GM23338 (cell line): ENCODE measurements around the gene OTOG. TPM values are rescaled to one million over a fixed set of nuclear protein-coding genes. Genes with fewer than 3 reads are reported as not detected.

Source experiments
- ATAC-seq: fragments of 200-7000 bp; cut with Tn5 transposase; 3 replicates; pipeline ENCODE4 v1.9.1; 2020
- DNase-seq: peaks from one replicate; pipeline ENCODE4 v3.0.0-alpha.2; 2015; ENCODE audit warnings: low spot score
- H2AFZ ChIP-seq: fragments of 200-600 bp; sonication (generic); 2 replicates; pipeline ENCODE4 v1.8.0; 2016; ENCODE audit warnings: antibody characterized with exemption, mild to moderate bottlenecking, moderate library complexity
- H3F3A ChIP-seq: fragments of 200-600 bp; sonication (generic); replicated peaks from 2 replicates; pipeline ENCODE4 v1.8.0; 2017; ENCODE audit warnings: antibody characterized with exemption, mixed run types, low read depth
- H3K27ac ChIP-seq: fragments of 200-600 bp; sonication (generic); 2 replicates; pipeline ENCODE4 v1.6.1; 2016; ENCODE audit warnings: low read depth
- H3K27me3 ChIP-seq: fragments of 200-600 bp; sonication (generic); 2 replicates; pipeline ENCODE4 v1.8.0; 2016; ENCODE audit warnings: mild to moderate bottlenecking, mixed run types, moderate library complexity; ENCODE audit not compliant: insufficient read depth
- H3K36me3 ChIP-seq: fragments of 200-600 bp; sonication (generic); 2 replicates; pipeline ENCODE4 v1.8.0; 2016; ENCODE audit warnings: mild to moderate bottlenecking; ENCODE audit not compliant: insufficient read depth
- H3K4me1 ChIP-seq: fragments of 200-600 bp; sonication (generic); 2 replicates; pipeline ENCODE4 v1.8.0; 2016; ENCODE audit warnings: mild to moderate bottlenecking, moderate library complexity; ENCODE audit not compliant: insufficient read depth
- H3K4me2 ChIP-seq: fragments of 200-600 bp; sonication (generic); 2 replicates; pipeline ENCODE4 v1.7.1; 2017; ENCODE audit warnings: mixed run types
- H3K4me3 ChIP-seq: fragments of 200-600 bp; sonication (generic); 2 replicates; pipeline ENCODE4 v1.6.1; 2016; ENCODE audit warnings: mixed run types
- H3K79me2 ChIP-seq: fragments of 200-600 bp; sonication (generic); replicated peaks from 2 replicates; pipeline ENCODE4 v1.8.0; 2017; ENCODE audit warnings: mild to moderate bottlenecking; ENCODE audit not compliant: insufficient read depth
- H3K9me2 ChIP-seq: fragments of 200-600 bp; sonication (generic); 2 replicates; pipeline ENCODE4 v1.8.0; 2017; ENCODE audit not compliant: insufficient read depth
- H4K20me1 ChIP-seq: fragments of 200-600 bp; sonication (generic); replicated peaks from 2 replicates; pipeline ENCODE4 v1.8.0; 2017; ENCODE audit warnings: mild to moderate bottlenecking; ENCODE audit not compliant: insufficient read depth
- H3K27ac Mint-ChIP-seq: 2 replicates; pipeline ENCODE4 v1.8.0; 2020; ENCODE audit warnings: inconsistent platforms, mild to moderate bottlenecking, moderate library complexity, mixed read lengths
- H3K27me3 Mint-ChIP-seq: 3 replicates; pipeline ENCODE4 v1.8.0; 2022; ENCODE audit warnings: low read depth, mild to moderate bottlenecking, moderate library complexity, mixed read lengths, inconsistent platforms; ENCODE audit not compliant: insufficient read depth, poor library complexity
- H3K36me3 Mint-ChIP-seq: 3 replicates; pipeline ENCODE4 v1.8.0; 2021; ENCODE audit warnings: low read depth, mild to moderate bottlenecking, inconsistent platforms, moderate library complexity, mixed read lengths
- H3K4me1 Mint-ChIP-seq: 3 replicates; pipeline ENCODE4 v1.8.0; 2020; ENCODE audit warnings: mild to moderate bottlenecking, inconsistent platforms, mixed read lengths
- H3K4me3 Mint-ChIP-seq: 3 replicates; pipeline ENCODE4 v1.8.0; 2021; ENCODE audit warnings: moderate library complexity, mild to moderate bottlenecking, inconsistent platforms, mixed read lengths
- H3K9me3 Mint-ChIP-seq: 3 replicates; pipeline ENCODE4 v1.8.0; 2020; ENCODE audit warnings: moderate library complexity, mild to moderate bottlenecking, inconsistent platforms, mixed read lengths
- CREB1 ChIP-seq: fragments of 250-450 bp; sonication (Bioruptor Pico); IDR thresholded peaks from 2 replicates; pipeline ENCODE4 v1.5.0; 2020; ENCODE audit warnings: low read depth, mild to moderate bottlenecking, moderate library complexity
- EZH2 ChIP-seq: fragments of 200-600 bp; sonication (generic); IDR thresholded peaks from one replicate; pipeline ENCODE4 v1.8.0; 2017; ENCODE audit warnings: antibody characterized with exemption, mild to moderate bottlenecking, low read depth; ENCODE audit not compliant: unreplicated experiment
- EZH2phosphoT487 ChIP-seq: fragments of 200-600 bp; sonication (generic); IDR thresholded peaks from one replicate; pipeline ENCODE4 v1.8.1; 2018; ENCODE audit warnings: antibody characterized with exemption; ENCODE audit not compliant: unreplicated experiment
- JUNB ChIP-seq: IDR thresholded peaks from one replicate; pipeline ENCODE4 v1.6.1; 2016; ENCODE audit warnings: antibody characterized with exemption; ENCODE audit not compliant: unreplicated experiment
- NANOG ChIP-seq: IDR thresholded peaks from 2 replicates; pipeline ENCODE4 v1.6.1; 2016; ENCODE audit warnings: antibody characterized with exemption, borderline replicate concordance
- POLR2AphosphoS5 ChIP-seq: IDR thresholded peaks from 2 replicates; pipeline ENCODE4 v1.6.1; 2016; ENCODE audit warnings: antibody characterized with exemption, low read depth
- REST ChIP-seq: IDR thresholded peaks from one replicate; pipeline ENCODE4 v1.6.1; 2018; ENCODE audit warnings: antibody characterized with exemption; ENCODE audit not compliant: unreplicated experiment
- STAT1 ChIP-seq: IDR thresholded peaks from one replicate; pipeline ENCODE4 v1.6.1; 2016; ENCODE audit warnings: antibody characterized with exemption; ENCODE audit not compliant: unreplicated experiment
- ZNF114 ChIP-seq: fragments of 250-450 bp; sonication (Bioruptor Pico); IDR thresholded peaks from 2 replicates; pipeline ENCODE4 v1.5.0; 2020; ENCODE audit warnings: mild to moderate bottlenecking, moderate library complexity
- ZNF331 ChIP-seq: fragments of 250-450 bp; sonication (Bioruptor Pico); IDR thresholded peaks from 2 replicates; pipeline ENCODE4 v1.5.0; 2020; ENCODE audit warnings: low read depth, mild to moderate bottlenecking, moderate library complexity
- ZNF462 ChIP-seq: fragments of 250-450 bp; sonication (Bioruptor Pico); IDR thresholded peaks from 2 replicates; pipeline ENCODE4 v1.5.0; 2020; ENCODE audit warnings: mild to moderate bottlenecking, moderate library complexity
- polyA plus RNA-seq: library from polyadenylated mRNA; unstranded; fragments of >200 nt; fragmentation: Nextera tagmentation; extraction: Ambion mirVana; gene quantifications from 2 replicates; pipeline ENCODE4 v1.2.1, GENCODE V29; 2016
- total RNA-seq: library from RNA; depleted of rRNA; stranded (reverse); fragments of >200 nt; shearing (Covaris generic); gene quantifications from 2 replicates; pipeline ENCODE4 v1.2.3, GENCODE V29; 2014
- TF ChIP-seq, protein P1 (sequence below), 2 experiments: fragments of 200-600 bp in 1 of 2; sonication (generic) in 1 of 2; conservative IDR thresholded peaks; 2 replicates each; pipeline versions ENCODE4 v1.5.1 to v1.6.1; 2016 to 2017; ENCODE audit warnings: antibody characterized with exemption in 2 of 2, low read depth in 2 of 2, mild to moderate bottlenecking in 2 of 2, moderate library complexity in 1 of 2
- TF ChIP-seq, protein P2 (sequence below): IDR thresholded peaks from 2 replicates; pipeline ENCODE4 v1.6.1; 2016; ENCODE audit warnings: antibody characterized with exemption

Gene OTOG
- total and polyA plus RNA-seq, 2 experiments from 2014 or later = 0.40 to 0.52 TPM

DNA sequence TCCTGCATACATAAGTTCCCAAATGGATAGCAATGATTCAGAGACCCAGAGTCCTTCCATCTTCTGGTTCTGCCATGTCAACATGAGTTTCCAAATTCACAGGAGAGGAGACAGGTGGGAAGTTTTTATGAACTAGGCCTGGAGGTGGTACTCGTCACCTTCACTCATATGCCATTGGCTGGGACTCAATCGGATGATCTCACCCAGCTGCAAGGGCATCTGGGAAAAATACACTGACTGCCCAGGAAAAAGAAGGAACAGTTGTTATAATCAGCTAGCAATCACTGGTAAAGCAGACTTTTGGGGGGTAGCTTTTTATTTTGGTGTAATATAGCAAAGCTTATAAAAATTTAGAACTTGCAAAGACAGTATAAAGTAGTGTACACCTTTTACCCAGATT lies 83.9 kb downstream of the OTOG start:
- no peak for DNase-seq

More for the DNA sequence above, 83.9 kb downstream of the OTOG start:
- Mint-ChIP-seq H3K4me1 (no peaks in the 10 kb centered on the region), H3K36me3 (no peaks in the 10 kb centered on the region), H3K27ac (no peak overlapping the region), H3K9me3 (no peaks in the 10 kb centered on the region), H3K4me3 (no peak overlapping the region), H3K27me3 (peaks cover 3% of the 10 kb centered on the region)
- Histone ChIP-seq H3K4me1 (no peaks in the 10 kb centered on the region), H3K27ac (no peak overlapping the region), H3K4me2 (no peak overlapping the region), H3F3A (no peaks in the 10 kb centered on the region), H3K9me2 (no peaks in the 10 kb centered on the region), H3K27me3 (no peaks in the 10 kb centered on the region), H2AFZ (no peak overlapping the region), H4K20me1 (peaks cover 6% of the 10 kb centered on the region; the same call in 1 of the 2 replicates), H3K79me2 (no peaks in the 10 kb centered on the region), H3K4me3 (no peak overlapping the region), H3K36me3 (no peaks in the 10 kb centered on the region)
- ATAC-seq = no peak
- TF ChIP-seq ZNF462 (CRISPR knock-in tag) (no peak), JUNB (no peak), ZNF331 (no peak), REST (no peak), STAT1 (no peak), NANOG (no peak), EZH2 (no peak), ZNF114 (no peak), CREB1 (CRISPR knock-in tag) (no peak), POLR2AphosphoS5 (no peak), EZH2phosphoT487 (no peak)
- TF ChIP-seq, protein P1, sequence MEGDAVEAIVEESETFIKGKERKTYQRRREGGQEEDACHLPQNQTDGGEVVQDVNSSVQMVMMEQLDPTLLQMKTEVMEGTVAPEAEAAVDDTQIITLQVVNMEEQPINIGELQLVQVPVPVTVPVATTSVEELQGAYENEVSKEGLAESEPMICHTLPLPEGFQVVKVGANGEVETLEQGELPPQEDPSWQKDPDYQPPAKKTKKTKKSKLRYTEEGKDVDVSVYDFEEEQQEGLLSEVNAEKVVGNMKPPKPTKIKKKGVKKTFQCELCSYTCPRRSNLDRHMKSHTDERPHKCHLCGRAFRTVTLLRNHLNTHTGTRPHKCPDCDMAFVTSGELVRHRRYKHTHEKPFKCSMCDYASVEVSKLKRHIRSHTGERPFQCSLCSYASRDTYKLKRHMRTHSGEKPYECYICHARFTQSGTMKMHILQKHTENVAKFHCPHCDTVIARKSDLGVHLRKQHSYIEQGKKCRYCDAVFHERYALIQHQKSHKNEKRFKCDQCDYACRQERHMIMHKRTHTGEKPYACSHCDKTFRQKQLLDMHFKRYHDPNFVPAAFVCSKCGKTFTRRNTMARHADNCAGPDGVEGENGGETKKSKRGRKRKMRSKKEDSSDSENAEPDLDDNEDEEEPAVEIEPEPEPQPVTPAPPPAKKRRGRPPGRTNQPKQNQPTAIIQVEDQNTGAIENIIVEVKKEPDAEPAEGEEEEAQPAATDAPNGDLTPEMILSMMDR (conservative IDR thresholded peaks at IDR 0.05; ENCODE audit: low read depth in 2 of 2) = no peak
- TF ChIP-seq, protein P2, sequence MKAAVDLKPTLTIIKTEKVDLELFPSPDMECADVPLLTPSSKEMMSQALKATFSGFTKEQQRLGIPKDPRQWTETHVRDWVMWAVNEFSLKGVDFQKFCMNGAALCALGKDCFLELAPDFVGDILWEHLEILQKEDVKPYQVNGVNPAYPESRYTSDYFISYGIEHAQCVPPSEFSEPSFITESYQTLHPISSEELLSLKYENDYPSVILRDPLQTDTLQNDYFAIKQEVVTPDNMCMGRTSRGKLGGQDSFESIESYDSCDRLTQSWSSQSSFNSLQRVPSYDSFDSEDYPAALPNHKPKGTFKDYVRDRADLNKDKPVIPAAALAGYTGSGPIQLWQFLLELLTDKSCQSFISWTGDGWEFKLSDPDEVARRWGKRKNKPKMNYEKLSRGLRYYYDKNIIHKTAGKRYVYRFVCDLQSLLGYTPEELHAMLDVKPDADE = no peak
